NB4 (cell line): Measurements from ENCODE around the gene TRAF3.

ENCODE experiments used
- CTCF ChIP-seq: IDR thresholded peaks from one replicate; pipeline ENCODE4 v1.5.1; 2012; ENCODE audit warnings: low read depth, low read length
- MAX ChIP-seq: IDR thresholded peaks from 2 replicates; pipeline ENCODE4 v1.6.1; 2011; ENCODE audit warnings: low read depth, low read length

- TF ChIP-seq CTCF: peak; percentile 70
- TF ChIP-seq MAX: no peak
These were observed 140.4 kb downstream of the TRAF3 start for GRCh38 chr14:102917469-102918211.
